Neural cell (in vitro differentiated cells): ENCODE data around the gene MS4A15.

Experiments used
- EP300 ChIP-seq: fragments of 450-650 bp; conservative IDR thresholded peaks from 2 replicates; pipeline ENCODE4 v1.6.1; 2014; ENCODE audit warnings: antibody characterized with exemption, mild to moderate bottlenecking, moderate library complexity; ENCODE audit not compliant: poor library complexity, severe bottlenecking
- EZH2 ChIP-seq: fragments of 200-600, 300-800 bp; shearing (Covaris generic), sonication (generic); IDR thresholded peaks from 2 replicates; pipeline ENCODE4 v1.6.1; 2014; ENCODE audit warnings: antibody characterized with exemption, low read length, borderline replicate concordance, mild to moderate bottlenecking; ENCODE audit not compliant: insufficient read depth, poor library complexity, severe bottlenecking
- POLR2AphosphoS5 ChIP-seq: IDR thresholded peaks from 2 replicates; pipeline ENCODE4 v1.6.1; 2012
- RAD21 ChIP-seq: fragments of 450-650 bp; conservative IDR thresholded peaks from 2 replicates; pipeline ENCODE4 v1.6.1; 2014; ENCODE audit warnings: antibody characterized with exemption, mild to moderate bottlenecking, moderate library complexity
- SMC3 ChIP-seq: fragments of 450-650 bp; conservative IDR thresholded peaks from 2 replicates; pipeline ENCODE4 v1.6.1; 2014; ENCODE audit warnings: antibody characterized with exemption, mild to moderate bottlenecking, moderate library complexity; ENCODE audit not compliant: poor library complexity
- TAF1 ChIP-seq: IDR thresholded peaks from 2 replicates; pipeline ENCODE4 v1.6.1; 2012; ENCODE audit warnings: low read depth
- TF ChIP-seq, protein P1 (sequence below): fragments of 450-650 bp; IDR thresholded peaks from 2 replicates; pipeline ENCODE4 v1.5.1; 2014; ENCODE audit warnings: antibody characterized with exemption, mild to moderate bottlenecking, moderate library complexity; ENCODE audit not compliant: poor library complexity, severe bottlenecking
- TF ChIP-seq, protein P2 (sequence below): IDR thresholded peaks from 2 replicates; pipeline ENCODE4 v1.6.1; 2012; ENCODE audit warnings: borderline replicate concordance

DNA sequence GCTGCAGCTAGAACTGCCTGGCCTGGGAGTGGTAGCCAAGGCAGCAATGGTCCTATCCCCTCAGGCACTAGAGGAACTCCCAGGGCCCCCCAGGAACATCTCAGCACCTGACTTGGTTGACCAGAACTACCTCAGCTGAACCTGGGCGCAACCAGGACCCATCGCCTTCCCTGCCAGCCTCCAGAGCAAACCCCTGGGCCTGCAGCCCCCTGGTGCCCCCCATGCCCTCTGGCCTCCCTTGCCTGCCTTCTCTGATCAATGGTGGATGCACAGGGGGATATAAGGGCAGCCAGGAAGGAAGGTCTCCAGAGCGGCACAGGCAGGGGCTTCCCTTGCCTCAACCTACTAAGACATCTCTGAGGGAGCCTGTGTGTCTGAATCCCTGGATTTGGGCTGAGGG lies 42.0 kb downstream of the MS4A15 start:
- TF ChIP-seq, protein P1, sequence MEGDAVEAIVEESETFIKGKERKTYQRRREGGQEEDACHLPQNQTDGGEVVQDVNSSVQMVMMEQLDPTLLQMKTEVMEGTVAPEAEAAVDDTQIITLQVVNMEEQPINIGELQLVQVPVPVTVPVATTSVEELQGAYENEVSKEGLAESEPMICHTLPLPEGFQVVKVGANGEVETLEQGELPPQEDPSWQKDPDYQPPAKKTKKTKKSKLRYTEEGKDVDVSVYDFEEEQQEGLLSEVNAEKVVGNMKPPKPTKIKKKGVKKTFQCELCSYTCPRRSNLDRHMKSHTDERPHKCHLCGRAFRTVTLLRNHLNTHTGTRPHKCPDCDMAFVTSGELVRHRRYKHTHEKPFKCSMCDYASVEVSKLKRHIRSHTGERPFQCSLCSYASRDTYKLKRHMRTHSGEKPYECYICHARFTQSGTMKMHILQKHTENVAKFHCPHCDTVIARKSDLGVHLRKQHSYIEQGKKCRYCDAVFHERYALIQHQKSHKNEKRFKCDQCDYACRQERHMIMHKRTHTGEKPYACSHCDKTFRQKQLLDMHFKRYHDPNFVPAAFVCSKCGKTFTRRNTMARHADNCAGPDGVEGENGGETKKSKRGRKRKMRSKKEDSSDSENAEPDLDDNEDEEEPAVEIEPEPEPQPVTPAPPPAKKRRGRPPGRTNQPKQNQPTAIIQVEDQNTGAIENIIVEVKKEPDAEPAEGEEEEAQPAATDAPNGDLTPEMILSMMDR = no peak
- TF ChIP-seq POLR2AphosphoS5 (no peak), EZH2 (no peak), RAD21 (no peak), EP300 (no peak), TAF1 (no peak), SMC3 (no peak)
- TF ChIP-seq, protein P2, sequence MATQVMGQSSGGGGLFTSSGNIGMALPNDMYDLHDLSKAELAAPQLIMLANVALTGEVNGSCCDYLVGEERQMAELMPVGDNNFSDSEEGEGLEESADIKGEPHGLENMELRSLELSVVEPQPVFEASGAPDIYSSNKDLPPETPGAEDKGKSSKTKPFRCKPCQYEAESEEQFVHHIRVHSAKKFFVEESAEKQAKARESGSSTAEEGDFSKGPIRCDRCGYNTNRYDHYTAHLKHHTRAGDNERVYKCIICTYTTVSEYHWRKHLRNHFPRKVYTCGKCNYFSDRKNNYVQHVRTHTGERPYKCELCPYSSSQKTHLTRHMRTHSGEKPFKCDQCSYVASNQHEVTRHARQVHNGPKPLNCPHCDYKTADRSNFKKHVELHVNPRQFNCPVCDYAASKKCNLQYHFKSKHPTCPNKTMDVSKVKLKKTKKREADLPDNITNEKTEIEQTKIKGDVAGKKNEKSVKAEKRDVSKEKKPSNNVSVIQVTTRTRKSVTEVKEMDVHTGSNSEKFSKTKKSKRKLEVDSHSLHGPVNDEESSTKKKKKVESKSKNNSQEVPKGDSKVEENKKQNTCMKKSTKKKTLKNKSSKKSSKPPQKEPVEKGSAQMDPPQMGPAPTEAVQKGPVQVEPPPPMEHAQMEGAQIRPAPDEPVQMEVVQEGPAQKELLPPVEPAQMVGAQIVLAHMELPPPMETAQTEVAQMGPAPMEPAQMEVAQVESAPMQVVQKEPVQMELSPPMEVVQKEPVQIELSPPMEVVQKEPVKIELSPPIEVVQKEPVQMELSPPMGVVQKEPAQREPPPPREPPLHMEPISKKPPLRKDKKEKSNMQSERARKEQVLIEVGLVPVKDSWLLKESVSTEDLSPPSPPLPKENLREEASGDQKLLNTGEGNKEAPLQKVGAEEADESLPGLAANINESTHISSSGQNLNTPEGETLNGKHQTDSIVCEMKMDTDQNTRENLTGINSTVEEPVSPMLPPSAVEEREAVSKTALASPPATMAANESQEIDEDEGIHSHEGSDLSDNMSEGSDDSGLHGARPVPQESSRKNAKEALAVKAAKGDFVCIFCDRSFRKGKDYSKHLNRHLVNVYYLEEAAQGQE = no peak
